ENCODE measurements around the gene PHF5A.

- no peak for TF ChIP-seq CTCF (IDR thresholded peaks at IDR 0.05)
- TF ChIP-seq POLR2A (IDR thresholded peaks at IDR 0.05), result no peak
Measured at GRCh38 chr22:41488596-41489385, 20.3 kb upstream of the PHF5A start.

All from testis (tissue), 2 donors.